ENCODE results near the gene MC1R.

DNA sequence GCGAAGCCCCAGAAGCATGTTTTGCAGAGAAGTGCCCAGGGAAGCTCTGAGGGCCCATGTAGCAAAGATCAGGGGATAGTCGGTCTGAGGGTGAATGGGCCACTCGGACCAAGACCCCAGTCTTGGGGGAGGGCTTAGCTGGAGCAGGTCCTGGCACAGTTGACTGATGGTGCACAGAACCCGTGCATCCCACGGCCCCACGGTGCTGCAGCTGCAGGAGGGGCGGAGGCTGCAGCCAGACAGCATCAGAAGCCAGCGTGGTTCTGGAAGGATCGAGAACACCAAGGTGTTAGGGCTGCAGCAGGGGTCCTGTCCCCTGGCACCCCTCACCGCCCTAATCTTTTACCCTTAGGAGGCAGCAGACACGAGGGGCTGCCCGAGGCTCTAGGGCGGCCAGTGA lies 6.5 kb upstream of the MC1R start:
- TF ChIP-seq, protein P1, sequence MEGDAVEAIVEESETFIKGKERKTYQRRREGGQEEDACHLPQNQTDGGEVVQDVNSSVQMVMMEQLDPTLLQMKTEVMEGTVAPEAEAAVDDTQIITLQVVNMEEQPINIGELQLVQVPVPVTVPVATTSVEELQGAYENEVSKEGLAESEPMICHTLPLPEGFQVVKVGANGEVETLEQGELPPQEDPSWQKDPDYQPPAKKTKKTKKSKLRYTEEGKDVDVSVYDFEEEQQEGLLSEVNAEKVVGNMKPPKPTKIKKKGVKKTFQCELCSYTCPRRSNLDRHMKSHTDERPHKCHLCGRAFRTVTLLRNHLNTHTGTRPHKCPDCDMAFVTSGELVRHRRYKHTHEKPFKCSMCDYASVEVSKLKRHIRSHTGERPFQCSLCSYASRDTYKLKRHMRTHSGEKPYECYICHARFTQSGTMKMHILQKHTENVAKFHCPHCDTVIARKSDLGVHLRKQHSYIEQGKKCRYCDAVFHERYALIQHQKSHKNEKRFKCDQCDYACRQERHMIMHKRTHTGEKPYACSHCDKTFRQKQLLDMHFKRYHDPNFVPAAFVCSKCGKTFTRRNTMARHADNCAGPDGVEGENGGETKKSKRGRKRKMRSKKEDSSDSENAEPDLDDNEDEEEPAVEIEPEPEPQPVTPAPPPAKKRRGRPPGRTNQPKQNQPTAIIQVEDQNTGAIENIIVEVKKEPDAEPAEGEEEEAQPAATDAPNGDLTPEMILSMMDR (conservative IDR thresholded peaks at IDR 0.05 in 1 of 2, IDR thresholded peaks at IDR 0.05 in 1 of 2; ENCODE audit: low read depth in 1 of 2, low read length in 2 of 2), result no peak
- no peak for TF ChIP-seq EZH2 (IDR thresholded peaks at IDR 0.05; ENCODE audit: low read length, missing control alignments)

Data from fibroblast of lung (primary cell).